Measurements from ENCODE around the gene ATP5F1B. TPM values are rescaled to one million over a fixed set of nuclear protein-coding genes. Genes with fewer than 3 reads are reported as not detected.

Gene ATP5F1B
- total RNA-seq, 1 experiment from 2014 or later, result 1,064 TPM

GRCh38 chr12:56589783-56590182 lies 56.0 kb downstream of the ATP5F1B start (continued):
- TF ChIP-seq STAT6 (CRISPR knock-in tag; conservative IDR thresholded peaks at IDR 0.05; ENCODE audit: low read depth) (no peak), MLX (CRISPR knock-in tag; IDR thresholded peaks at IDR 0.05) (no peak), ETV6 (CRISPR knock-in tag; IDR thresholded peaks at IDR 0.05) (no peak), PRDM15 (CRISPR knock-in tag; IDR thresholded peaks at IDR 0.05) (no peak), ZNF263 (CRISPR knock-in tag; IDR thresholded peaks at IDR 0.05; ENCODE audit: low read depth) (no peak), CREB1 (CRISPR knock-in tag; IDR thresholded peaks at IDR 0.05) (no peak), TCF7 (CRISPR knock-in tag; IDR thresholded peaks at IDR 0.05; ENCODE audit: low read depth) (no peak), ZNF425 (CRISPR knock-in tag; conservative IDR thresholded peaks at IDR 0.05) (no peak)

Other genes starting within 250 kb of the ATP5F1B start
- 60.9 to 67.1 TPM (median 64.9 TPM) in 3 replicates for gene TIMELESS, start 196.6 kb downstream of the ATP5F1B start, total RNA-seq (2021)
- not detected in 3 replicates for gene MIP, start 191.3 kb downstream of the ATP5F1B start, total RNA-seq (2021)
- 2.8 to 4.2 TPM (median 3.1 TPM) in 3 replicates for gene SPRYD4, start 177.4 kb downstream of the ATP5F1B start, total RNA-seq (2021)
- gene GLS2, start 157.8 kb downstream of the ATP5F1B start, total RNA-seq (2021), result 14.8 to 17.2 TPM (median 15.9 TPM) in 3 replicates
- 11.8 to 16.7 TPM (median 16.1 TPM) in 3 replicates for gene RBMS2, start 124.2 kb downstream of the ATP5F1B start, total RNA-seq (2021)
- 103 to 114 TPM (median 108 TPM) in 3 replicates for gene BAZ2A, start 15.7 kb downstream of the ATP5F1B start, total RNA-seq (2021)
- gene PTGES3, start 42.3 kb upstream of the ATP5F1B start, total RNA-seq (2021), result 394 to 436 TPM (median 420 TPM) in 3 replicates
- gene NACA, start 79.3 kb upstream of the ATP5F1B start, total RNA-seq (2021), result 987 to 1,052 TPM (median 1,025 TPM) in 3 replicates
- gene PRIM1, start 106.3 kb upstream of the ATP5F1B start, total RNA-seq (2021), result 51.7 to 54.5 TPM (median 54.0 TPM) in 3 replicates
- 2.4 to 5.6 TPM (median 4.8 TPM) in 3 replicates for gene HSD17B6, start 117.3 kb upstream of the ATP5F1B start, total RNA-seq (2021)